ENCODE measurements around the gene CAPZA3.

DNA sequence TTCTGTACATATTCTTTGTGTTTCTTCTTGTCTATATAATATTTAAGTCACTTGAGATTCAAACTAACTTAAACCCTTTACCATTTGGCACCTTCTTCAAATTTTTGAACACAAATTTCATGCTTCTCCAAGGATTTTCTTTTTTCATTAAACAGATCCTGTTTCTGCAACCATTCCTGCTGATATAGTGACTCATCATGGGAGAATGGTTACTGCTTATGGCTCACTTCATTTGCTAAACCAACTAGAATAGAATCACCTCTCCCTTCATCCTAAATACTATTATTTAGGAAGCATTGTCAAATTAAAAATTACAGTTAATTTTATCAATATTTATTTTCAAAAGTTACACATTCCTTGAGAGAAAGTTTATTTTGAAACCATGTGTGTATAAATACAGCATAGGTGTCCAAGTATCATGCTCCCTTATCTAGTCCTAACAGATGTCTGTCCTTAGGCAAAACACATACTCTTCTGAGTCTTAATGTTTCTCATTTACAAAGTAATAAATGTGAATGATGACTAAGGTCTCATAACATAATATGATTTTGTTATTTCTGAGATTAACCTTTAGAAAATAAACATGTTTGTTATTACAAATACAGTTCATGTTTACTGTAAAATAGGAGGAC, 40.8 kb upstream of the CAPZA3 start:
- TF ChIP-seq, protein P1, sequence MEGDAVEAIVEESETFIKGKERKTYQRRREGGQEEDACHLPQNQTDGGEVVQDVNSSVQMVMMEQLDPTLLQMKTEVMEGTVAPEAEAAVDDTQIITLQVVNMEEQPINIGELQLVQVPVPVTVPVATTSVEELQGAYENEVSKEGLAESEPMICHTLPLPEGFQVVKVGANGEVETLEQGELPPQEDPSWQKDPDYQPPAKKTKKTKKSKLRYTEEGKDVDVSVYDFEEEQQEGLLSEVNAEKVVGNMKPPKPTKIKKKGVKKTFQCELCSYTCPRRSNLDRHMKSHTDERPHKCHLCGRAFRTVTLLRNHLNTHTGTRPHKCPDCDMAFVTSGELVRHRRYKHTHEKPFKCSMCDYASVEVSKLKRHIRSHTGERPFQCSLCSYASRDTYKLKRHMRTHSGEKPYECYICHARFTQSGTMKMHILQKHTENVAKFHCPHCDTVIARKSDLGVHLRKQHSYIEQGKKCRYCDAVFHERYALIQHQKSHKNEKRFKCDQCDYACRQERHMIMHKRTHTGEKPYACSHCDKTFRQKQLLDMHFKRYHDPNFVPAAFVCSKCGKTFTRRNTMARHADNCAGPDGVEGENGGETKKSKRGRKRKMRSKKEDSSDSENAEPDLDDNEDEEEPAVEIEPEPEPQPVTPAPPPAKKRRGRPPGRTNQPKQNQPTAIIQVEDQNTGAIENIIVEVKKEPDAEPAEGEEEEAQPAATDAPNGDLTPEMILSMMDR (IDR thresholded peaks at IDR 0.05) = no peak
- TF ChIP-seq EP300 (IDR thresholded peaks at IDR 0.05; ENCODE audit: low read depth) = no peak

Data from transverse colon (tissue), 3 donors.